GM21526 (cell line): ENCODE data around the gene AGRP.
A peak's percentile ranks its signal among the peaks of the same experiment; 100 is the strongest.
"Not testable (repeated sequence)": the region's sequence is repeated elsewhere in the genome, so short reads cannot be mapped to it uniquely, and the experiment has no call there.

Experiments used
- ATAC-seq: cut with Tn5 transposase; IDR thresholded peaks from one replicate; pipeline ENCODE4 v1.9.1; 2021; ENCODE audit warnings: moderate library complexity; ENCODE audit not compliant: unreplicated experiment, low FRiP score

Gene AGRP

GRCh38 chr16:67504031-67505021, 21.0 kb upstream of the AGRP start:
- no peak for ATAC-seq

GRCh38 chr16:67499106-67499505, 15.8 kb upstream of the AGRP start:
- no peak for ATAC-seq

GRCh38 chr16:67490335-67491096, 7.2 kb upstream of the AGRP start:
- ATAC-seq = no peak

GRCh38 chr16:67489401-67490083, 6.2 kb upstream of the AGRP start:
- no peak for ATAC-seq

- not testable (repeated sequence) for ATAC-seq
Measured at GRCh38 chr16:67487561-67487960, 4.2 kb upstream of the AGRP start.

GRCh38 chr16:67486805-67487204, 3.5 kb upstream of the AGRP start:
- ATAC-seq = no peak

GRCh38 chr16:67483731-67484525, 581 bp upstream of the AGRP start:
- ATAC-seq = no peak

- ATAC-seq = no peak
Measured at GRCh38 chr16:67482233-67482924, 968 bp downstream of the AGRP start.

GRCh38 chr16:67481561-67482232, 1.6 kb downstream of the AGRP start:
- ATAC-seq = peak; percentile 1

- ATAC-seq = peak; percentile 84
Measured at GRCh38 chr16:67480833-67481560, 2.4 kb downstream of the AGRP start, which contains the start of gene ATP6V0D1. Gene ATP6V0D1, minus strand, starts transcription at chr16:67481157. Its CDS starts 71 bp downstream, at chr16:67481086.

GRCh38 chr16:67477960-67478554, 5.3 kb downstream of the AGRP start:
- ATAC-seq = no peak

GRCh38 chr16:67474551-67475455, 8.5 kb downstream of the AGRP start:
- ATAC-seq = no peak

- ATAC-seq = no peak
Measured at GRCh38 chr16:67471758-67472384, 11.5 kb downstream of the AGRP start.

GRCh38 chr16:67470359-67470758, 13.0 kb downstream of the AGRP start:
- ATAC-seq = no peak

- no peak for ATAC-seq
Measured at GRCh38 chr16:67468731-67469130, 14.6 kb downstream of the AGRP start.

GRCh38 chr16:67466581-67466980, 16.8 kb downstream of the AGRP start:
- ATAC-seq = no peak
